ENCODE data around the gene ZFAND3. TPM values are rescaled to one million over a fixed set of nuclear protein-coding genes. Genes with fewer than 3 reads are reported as not detected.

The ZFAND3 gene
- total and polyA plus RNA-seq, 2 experiments from 2014 or later = 16.9 to 28.2 TPM

- 0 out of 2 replicates have a peak, but pooled peaks cover 6% of the 10 kb centered on the region for H3K79me2 ChIP-seq (replicated peaks; ENCODE audit: insufficient read depth)
- Mint-ChIP-seq H3K4me1 (peaks cover 38% of the 10 kb centered on the region), H3K27me3 (ENCODE audit: insufficient read depth, low read depth, poor library complexity) (peaks cover 4% of the 10 kb centered on the region), H3K36me3 (ENCODE audit: low read depth) (no peaks in the 10 kb centered on the region), H3K27ac (0 out of 2 replicates have a peak overlapping the region, but pooled peaks have one; percentile 16), H3K4me3 (no peak overlapping the region), H3K9me3 (no peaks in the 10 kb centered on the region)
- ATAC-seq = no peak
- no peaks in the 10 kb centered on the region for H3K36me3 ChIP-seq (ENCODE audit: insufficient read depth)
- H3F3A ChIP-seq (replicated peaks; ENCODE audit: low read depth) = no peaks in the 10 kb centered on the region
- no peaks in the 10 kb centered on the region; the same call in 1 of the 2 replicates for H4K20me1 ChIP-seq (replicated peaks; ENCODE audit: insufficient read depth)
- no peak overlapping the region for H3K27ac ChIP-seq (ENCODE audit: low read depth)
- no peak for DNase-seq (ENCODE audit: low spot score)
- no peak overlapping the region for H3K4me2 ChIP-seq
- H3K9me2 ChIP-seq (ENCODE audit: insufficient read depth) = no peaks in the 10 kb centered on the region; the same call in 1 of the 2 replicates
- TF ChIP-seq ZNF114 (CRISPR knock-in tag; IDR thresholded peaks at IDR 0.05) = no peak
- no peak overlapping the region for H2AFZ ChIP-seq
- no peak overlapping the region for H3K4me3 ChIP-seq
- no peaks in the 10 kb centered on the region for H3K27me3 ChIP-seq (ENCODE audit: insufficient read depth)
- H3K4me1 ChIP-seq (ENCODE audit: insufficient read depth) = peaks cover 21% of the 10 kb centered on the region
Observed at GRCh38 chr6:38116248-38116647, 296.7 kb downstream of the ZFAND3 start.

- Mint-ChIP-seq H3K27ac (no peak overlapping the region), H3K27me3 (ENCODE audit: insufficient read depth, low read depth, poor library complexity) (peaks cover 4% of the 10 kb centered on the region), H3K36me3 (ENCODE audit: low read depth) (no peaks in the 10 kb centered on the region; the same call in 2 of the 3 replicates), H3K9me3 (no peaks in the 10 kb centered on the region), H3K4me1 (peaks cover 34% of the 10 kb centered on the region), H3K4me3 (no peak overlapping the region)
- Histone ChIP-seq H3K27ac (ENCODE audit: low read depth) (no peak overlapping the region), H3K4me3 (no peak overlapping the region), H2AFZ (no peak overlapping the region), H3K4me2 (no peak overlapping the region), H4K20me1 (replicated peaks; ENCODE audit: insufficient read depth) (no peaks in the 10 kb centered on the region; the same call in 1 of the 2 replicates), H3K4me1 (ENCODE audit: insufficient read depth) (peaks cover 21% of the 10 kb centered on the region), H3K27me3 (ENCODE audit: insufficient read depth) (no peaks in the 10 kb centered on the region), H3K36me3 (ENCODE audit: insufficient read depth) (no peaks in the 10 kb centered on the region), H3K9me2 (ENCODE audit: insufficient read depth) (no peaks in the 10 kb centered on the region; the same call in 1 of the 2 replicates), H3K79me2 (replicated peaks; ENCODE audit: insufficient read depth) (0 out of 2 replicates have a peak, but pooled peaks cover 6% of the 10 kb centered on the region), H3F3A (replicated peaks; ENCODE audit: low read depth) (no peaks in the 10 kb centered on the region)
- DNase-seq (ENCODE audit: low spot score) (no peak), ATAC-seq (no peak)
- TF ChIP-seq EZH2 (IDR thresholded peaks at IDR 0.05; ENCODE audit: low read depth, unreplicated experiment) (no peak), ZNF462 (CRISPR knock-in tag; IDR thresholded peaks at IDR 0.05) (no peak), NANOG (IDR thresholded peaks at IDR 0.05; ENCODE audit: borderline replicate concordance) (no peak)
Observed at GRCh38 chr6:38117281-38117680, 297.8 kb downstream of the ZFAND3 start.

All from GM23338 (cell line).